GM18907 (cell line): ENCODE data around the gene LIN37.

ENCODE experiments used
- ATAC-seq: cut with Tn5 transposase; IDR thresholded peaks from one replicate; pipeline ENCODE4 v1.9.1; 2021; ENCODE audit warnings: mild to moderate bottlenecking, moderate library complexity; ENCODE audit not compliant: unreplicated experiment

The LIN37 gene

DNA sequence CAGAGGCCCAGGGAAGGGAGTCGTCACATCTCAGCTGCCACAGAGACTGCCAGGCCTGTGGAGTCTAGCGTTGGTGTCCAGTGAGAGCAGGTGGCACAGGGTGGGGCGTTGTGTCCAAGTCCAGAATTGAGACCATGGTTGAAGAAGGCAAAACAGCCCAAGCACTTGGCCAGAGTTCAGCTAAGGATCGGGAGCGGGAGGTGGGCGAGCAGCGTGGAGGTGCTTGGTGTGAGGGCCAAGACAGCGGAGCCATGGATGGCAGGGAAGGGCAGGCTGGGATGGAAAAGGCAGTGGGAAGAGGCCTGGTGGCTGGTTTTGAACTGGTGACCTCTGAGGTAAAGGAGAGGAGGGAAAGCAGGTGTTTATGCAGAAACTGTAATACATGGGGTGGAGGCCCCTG is 14.1 kb upstream of the LIN37 start:
- no peak for ATAC-seq

DNA sequence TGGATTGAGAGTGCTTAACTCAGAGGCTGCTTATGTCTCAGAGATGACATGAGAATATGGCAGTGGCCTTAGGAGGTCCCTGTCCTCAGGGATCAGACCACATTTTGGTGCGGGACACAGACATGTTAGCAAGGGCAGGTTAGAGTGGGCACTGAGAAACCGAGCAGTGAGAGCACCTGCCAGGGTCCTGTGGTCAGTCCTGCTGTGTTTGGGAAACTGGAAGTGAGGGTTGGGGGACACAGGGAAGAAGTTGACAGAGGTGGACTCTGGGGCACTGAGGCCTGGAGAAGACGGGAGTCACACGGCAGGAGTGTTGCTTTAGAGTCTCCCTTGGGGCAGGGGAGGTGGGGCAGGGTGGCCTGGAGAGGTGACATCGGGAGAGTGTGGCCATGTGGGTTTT is 13.5 kb upstream of the LIN37 start:
- ATAC-seq: no peak

DNA sequence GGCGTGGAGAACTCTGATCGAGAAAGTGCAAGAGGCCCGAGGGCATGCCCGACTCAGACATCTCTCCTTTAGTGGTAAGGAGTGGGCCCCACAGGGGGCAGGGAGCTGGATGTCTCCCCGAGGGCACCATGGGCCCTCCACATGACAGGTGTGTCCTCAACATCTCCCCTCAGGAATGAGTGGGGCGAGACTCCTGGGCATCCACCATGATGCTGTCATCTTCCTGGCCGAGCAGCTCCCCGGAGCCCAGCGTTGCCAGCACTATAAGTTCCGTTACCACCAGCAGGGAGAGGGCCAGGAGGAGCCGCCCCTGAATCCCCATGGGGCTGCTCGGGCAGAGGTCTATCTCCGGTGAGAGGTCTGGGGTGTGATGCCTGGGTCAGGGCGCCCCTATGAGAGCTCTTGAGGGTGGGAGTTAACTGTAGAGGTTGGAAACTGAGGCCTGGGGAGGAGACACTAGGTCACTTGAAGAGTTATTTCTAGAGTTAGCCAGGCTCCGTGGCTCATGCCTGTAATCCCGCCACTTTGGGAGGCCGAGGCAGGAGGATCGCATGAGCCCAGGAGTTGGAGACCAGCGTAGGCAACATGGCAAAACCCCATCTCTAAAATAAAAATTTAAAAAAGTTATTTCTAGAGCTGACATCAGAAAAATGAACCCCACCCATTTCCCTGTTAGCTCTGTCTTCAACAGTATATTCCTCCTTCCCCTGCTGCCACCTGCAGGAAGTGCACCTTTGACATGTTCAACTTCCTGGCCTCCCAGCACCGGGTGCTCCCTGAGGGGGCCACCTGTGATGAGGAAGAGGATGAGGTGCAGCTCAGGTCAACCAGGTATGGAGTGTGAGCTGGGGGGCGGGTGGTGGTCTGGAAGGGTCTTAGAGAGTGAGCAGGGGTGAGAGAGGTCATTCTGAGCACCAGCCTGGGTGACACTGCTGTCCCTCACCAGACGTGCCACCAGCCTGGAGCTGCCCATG is 11.2 kb upstream of the LIN37 start:
- no peak for ATAC-seq

DNA sequence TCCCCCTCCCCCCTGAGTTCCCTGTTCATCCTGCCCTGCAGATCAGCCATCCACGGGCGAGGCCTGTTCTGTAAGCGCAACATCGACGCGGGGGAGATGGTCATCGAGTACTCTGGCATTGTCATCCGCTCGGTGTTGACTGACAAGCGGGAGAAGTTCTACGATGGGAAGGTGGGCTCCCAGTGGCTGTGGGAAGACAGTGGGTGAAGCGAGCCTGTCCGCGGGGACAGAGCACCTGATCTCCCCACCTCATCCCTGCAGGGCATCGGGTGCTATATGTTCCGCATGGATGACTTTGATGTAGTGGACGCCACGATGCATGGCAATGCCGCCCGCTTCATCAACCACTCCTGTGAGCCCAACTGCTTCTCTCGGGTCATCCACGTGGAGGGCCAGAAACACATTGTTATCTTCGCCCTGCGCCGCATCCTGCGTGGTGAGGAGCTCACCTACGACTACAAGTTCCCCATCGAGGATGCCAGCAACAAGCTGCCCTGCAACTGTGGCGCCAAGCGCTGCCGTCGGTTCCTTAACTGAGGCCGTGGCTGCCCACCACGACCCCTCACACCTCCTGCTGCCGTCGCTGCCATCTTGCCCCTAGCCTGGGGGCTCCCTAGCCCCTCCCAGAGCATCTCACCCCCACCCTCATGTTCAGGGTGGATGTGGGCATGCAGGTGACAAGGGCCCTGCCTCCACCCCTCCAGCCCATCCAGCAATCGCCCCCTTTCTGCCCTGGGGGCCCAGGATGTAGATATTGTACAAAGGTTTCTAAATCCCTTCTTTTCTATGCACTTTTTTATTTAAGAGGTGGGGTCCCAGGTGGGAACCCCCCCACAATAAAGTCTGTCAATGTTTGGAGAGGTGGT is 10.1 kb upstream of the LIN37 start:
- ATAC-seq: no peak

DNA sequence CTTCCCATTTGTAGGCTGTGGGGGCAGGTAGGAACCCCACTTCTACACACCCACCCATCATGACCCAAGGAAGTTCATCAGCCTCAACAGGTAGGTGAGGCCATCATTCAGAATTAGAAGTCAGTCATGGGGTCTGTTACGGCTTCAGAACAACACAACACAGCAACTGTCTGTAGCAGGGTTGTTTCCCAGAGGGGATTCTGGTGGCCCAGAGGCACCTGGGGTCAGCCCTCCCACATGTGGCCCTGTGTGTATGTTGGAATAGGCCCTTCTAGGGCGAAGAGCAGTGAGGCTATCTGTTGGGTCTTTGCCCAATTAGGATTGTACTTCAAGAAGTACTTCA is 9.5 kb upstream of the LIN37 start:
- ATAC-seq: no peak

DNA sequence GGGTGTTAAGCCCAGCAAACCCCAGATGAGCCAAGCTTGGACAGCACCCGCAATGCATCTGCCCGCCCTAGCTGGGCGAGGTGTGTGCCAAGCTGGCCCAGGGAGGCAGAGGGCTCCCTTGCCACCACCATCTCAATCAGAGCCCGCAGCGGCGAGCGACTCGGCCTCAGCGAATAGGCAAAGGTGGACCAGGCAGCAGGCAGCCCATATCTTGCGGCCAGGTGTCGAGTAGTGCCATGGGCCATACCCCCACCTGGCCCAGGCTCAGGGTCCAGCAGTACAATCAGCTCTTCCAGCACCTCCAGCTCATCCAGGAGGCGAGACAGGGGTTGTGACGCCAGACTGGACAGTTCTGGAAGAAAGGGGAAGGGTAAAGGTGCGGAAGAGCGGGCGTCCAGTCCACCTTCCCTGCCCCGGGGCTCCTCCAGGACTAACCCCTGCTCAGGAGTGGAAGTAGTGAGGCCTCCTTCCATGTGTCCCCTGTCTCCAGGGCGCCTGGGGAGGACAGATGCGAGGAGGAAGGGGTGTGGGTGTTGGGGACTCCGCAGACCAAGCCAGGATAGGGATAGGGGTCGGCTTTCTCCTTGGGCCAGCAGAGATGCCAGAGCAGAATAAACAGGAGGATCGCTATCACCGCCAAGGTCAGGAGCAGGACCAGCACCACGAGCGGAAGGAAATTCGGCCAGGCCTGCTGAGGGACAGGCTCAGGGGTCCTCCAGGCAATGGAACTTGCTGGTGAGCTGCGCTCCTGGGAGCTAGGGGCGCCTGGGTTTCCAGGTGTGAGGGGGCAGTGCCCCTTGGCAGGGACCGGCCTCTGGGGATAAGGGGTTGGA is 8.9 kb upstream of the LIN37 start:
- ATAC-seq: no peak

DNA sequence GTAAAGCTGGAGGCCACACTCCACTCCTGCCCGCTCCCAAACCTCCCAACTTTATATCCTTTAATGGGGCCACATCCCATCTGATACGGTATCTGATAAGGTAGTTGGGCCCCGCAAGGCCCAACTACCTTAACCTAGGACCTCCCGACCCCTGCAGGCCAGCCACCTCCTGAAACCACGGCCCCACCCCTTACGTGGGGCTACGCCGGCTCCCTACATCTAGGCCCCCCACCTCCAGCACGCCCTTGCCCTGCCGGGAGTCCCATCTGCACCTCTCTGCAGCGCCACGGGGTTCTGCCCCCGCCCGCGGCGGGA is 8.3 kb upstream of the LIN37 start:
- ATAC-seq: no peak

DNA sequence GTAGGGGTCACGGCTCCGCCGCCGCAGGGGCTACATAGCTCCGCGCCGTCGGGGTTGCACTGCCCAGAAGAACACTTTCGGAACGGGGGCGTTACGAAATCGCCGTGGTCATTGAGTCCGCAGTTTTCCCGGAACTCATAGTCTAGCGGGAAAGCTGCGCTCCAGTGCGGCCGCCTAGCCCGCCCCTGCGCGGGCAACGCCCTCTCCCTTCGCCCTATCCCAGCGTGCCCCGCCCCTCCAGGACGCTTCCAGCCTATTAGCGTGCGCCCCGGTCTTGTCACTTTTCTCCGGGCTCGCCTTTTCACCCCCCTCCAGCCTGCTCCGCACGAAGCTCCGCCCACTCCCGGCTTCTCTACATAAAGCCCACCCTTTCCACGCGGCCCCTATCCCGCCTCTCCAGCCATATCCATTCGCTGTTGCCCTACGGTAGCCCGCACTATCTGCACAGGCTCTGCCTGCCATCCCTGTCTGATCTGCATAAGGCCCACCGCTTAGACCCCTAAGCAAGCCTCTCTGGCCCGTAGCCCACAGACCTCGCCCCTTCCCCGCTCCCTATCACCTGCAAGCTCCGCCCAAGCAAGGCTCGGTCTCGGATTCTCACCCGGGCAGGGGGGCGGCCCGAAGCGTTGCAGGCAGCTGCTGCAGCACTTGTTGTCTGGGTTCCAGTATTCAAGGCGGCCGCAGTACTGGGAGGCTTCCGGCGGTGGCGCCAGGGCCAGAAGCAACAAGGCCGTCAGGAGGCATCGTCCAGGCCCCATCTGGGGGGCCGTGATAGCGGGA is 7.8 kb upstream of the LIN37 start:
- peak; percentile 56 for ATAC-seq

DNA sequence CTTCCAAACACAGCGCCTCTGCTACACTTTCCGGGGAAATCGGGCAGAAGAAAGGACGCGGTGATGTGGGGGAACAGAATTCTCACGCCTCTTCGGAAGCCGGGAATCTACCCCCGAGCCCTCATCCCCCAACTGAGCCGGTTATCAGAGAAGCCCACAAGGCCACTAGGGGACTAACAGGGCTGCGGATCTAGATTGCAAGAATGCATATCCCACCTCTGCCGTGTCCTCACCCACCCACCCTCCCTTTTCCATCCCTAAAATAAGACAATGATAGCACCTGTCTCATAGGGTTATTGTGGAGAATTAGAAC is 7.2 kb upstream of the LIN37 start:
- ATAC-seq: no peak

DNA sequence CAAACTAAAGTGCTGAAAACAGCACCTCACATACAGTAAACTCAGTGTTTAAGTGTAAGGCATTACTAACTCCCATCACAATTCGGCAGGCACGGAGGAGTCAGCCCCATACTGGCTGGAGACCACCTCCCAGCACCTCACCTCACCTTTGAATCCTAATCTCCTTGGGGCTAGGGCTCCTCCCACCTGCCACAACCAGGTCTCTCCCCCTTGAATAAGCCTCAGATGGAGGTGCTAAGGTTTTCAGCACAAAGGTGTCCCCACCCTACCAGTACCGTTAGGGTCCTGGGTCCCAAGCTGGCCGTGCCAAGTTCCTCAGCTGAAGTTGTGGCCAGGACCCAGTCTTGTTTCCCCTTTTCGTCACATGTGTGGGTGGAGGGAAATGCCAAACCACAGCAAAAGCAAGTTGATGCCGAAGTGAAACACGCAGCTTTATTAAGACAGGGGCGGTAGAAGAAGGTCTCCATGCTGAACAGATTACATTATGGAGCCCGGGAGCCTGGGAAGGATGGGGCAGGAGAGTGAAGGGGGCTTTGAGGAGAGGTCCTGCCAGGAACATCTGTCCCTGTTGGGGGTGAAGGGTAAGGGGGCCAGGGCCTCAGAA is 6.2 kb upstream of the LIN37 start, which contains the start of gene IGFLR1:
Gene IGFLR1 (minus strand): TSS at position 332 of the 604 bp plus-strand sequence. CDS start 1,272 bp downstream, outside the sequence.
- no peak for ATAC-seq

DNA sequence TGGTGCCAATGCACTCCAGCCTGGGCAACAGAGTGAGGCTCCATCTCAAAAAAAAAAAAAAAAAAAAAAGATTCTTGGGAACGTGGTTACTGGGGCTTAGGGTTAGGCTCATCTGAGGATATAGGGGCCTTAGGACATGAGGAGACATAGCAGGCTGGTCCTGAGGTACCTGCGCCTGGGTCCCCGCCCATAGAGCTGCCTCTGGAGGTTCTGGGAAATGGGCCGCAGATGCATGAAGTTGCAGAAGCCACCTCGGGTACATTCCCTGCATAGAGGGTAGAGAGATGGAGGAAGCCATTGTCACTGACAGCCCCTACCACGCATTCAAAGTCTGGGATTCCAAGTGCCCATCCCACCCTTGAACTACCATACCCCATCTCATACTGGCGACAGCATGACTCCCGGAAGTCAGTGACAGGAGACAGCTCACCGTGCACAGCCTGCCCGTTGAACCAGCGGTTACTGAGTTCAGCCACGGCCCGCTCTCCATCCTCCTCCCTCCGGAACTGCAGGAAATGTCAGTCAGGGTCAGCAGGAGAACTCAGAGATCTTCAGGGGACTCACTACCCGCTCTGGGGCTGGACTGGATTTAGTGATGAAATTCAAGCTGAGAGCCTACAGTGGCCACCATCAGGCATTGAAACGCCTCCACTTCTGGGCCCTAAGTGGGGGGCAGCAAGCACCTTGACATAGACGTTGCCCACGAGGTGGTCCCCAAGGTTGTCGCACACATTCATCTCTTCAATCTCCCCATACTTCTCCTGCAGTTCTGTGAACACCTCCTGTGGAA is 4.5 kb upstream of the LIN37 start:
- ATAC-seq: no peak

DNA sequence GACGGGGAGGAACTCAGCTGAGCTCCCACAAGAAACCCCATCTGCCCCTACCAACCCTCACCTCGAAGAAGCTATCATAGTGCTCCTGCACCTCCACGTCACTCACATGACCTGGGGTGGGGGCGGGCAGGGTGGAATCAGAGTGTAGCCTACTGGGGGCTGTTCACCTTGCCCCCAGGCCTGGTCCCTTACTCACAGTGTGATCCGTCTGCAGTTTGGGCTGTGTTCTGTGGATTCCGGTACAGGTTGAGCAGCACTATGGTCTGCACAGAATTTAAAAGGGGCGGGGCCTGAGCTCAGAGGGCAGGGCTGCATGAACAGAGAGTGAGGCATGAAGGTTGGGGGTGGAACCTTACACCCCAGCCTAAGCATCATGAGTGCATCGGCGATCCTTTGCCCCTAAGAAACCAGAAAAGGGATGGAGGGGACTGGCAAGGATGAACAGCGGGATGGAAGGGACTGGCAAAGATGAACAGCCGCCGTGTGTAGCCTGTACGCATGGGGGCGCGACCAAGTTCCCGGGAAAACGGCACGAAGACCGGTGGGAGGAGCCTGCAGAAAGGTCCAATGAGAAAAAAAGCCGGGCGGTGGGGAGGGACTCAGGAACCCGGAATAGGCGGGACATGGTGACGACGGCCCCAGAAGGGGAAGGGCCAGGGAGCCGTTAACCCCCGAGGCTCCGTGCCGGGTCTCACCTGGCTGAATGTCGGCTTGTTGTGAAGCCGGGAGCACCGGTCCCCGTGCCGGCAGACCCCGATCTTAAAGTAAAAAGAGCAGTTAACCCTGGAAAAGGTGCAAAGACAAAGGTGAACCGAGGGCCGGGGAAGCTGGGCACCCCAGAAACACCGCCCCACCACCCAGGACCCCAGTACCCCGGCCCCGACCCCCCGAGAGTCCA is 3.7 kb upstream of the LIN37 start:
- peak; percentile 39 for ATAC-seq

DNA sequence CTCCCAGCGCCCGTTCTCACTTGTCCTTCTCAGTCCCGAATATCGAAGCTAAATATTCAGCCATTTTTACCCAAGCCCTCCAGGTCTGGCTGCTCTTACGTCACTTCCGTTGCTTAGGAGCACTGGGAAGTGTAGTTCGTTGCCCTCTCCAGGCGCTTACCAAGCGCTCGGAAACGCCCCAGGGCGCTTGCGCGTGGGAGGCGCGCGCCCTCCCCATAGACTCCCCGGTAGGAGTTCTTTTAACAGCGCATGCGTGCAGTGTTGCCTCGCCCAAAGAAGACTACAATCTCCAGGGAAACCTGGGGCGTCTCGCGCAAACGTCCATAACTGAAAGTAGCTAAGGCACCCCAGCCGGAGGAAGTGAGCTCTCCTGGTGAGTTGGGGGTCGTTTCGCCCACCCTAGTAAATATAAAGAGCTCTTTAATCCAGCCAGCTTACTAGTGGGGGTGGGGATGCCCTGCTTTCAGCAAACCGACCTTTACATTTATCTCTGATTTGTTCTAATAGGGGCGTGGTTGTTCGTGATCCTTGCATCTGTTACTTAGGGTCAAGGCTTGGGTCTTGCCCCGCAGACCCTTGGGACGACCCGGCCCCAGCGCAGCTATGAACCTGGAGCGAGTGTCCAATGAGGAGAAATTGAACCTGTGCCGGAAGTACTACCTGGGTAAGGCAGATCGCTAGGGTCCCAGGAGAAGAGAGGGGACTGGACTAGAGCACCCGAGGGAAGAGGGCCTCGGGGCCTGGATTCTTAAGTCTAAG is 2.9 kb upstream of the LIN37 start, which contains the start of the genes PSENEN and U2AF1L4:
Gene PSENEN (plus strand): TSS at position 324 of the 759 bp plus-strand sequence. CDS start 280 bp downstream, at position 604.
Gene U2AF1L4 (minus strand): TSS at position 91 of the 759 bp plus-strand sequence. CDS start 27 bp downstream, at position 64.
- peak; percentile 41 for ATAC-seq

DNA sequence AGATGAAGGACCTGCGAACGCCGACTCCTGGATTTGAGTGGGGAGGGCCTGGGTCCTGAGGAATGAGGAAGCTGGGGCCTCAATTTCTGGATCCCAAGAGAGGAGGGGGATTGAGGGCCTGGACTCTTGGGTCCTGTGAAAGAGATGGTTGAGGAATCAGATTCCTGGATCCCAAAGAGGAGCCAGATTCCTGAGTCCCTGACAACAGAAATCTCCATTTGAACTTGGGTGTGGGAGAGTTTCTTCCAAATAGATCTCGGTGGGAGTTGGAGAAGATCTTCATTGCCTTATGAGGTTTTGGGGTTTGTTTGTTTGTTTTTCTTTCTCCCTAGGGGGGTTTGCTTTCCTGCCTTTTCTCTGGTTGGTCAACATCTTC is 2.3 kb upstream of the LIN37 start:
- ATAC-seq: no peak

DNA sequence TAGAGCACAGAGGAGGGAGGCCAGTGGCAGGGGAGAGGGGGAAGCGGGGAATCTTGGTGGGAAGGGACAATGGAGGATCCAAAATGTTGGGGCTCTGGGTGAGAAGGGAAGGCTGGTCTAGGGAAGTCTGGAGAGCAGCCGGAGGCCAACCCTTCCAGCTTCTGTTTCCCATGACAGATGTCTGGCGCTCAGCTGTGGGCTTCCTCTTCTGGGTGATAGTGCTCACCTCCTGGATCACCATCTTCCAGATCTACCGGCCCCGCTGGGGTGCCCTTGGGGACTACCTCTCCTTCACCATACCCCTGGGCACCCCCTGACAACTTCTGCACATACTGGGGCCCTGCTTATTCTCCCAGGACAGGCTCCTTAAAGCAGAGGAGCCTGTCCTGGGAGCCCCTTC is 1.8 kb upstream of the LIN37 start:
- ATAC-seq: no peak

DNA sequence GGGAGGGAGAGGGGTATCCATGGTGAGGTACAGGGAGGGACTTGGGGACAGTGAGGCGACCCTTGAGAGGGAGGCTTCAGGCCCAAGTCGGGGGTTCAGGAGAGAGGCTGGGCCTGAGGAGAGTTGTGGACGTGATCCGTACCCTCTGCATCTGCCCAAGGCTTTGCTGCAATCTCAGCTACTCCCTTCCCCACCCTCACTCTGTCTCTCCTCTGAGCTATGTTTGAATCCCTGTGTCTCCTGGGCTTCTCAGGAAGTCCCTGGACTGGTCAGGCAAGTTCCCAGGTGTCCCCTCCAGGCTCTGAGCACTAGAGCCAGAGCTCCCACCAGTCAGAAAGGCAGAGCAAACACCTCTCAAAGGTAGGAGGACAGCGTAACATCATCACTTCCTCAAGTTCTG is 1.8 kb downstream of the LIN37 start:
- no peak for ATAC-seq
